GM19193 (cell line): ENCODE measurements around the gene SLC6A3.

Source experiments
- POLR2A ChIP-seq: IDR thresholded peaks from 4 replicates; pipeline ENCODE4 v1.6.1; 2011; ENCODE audit not compliant: insufficient read depth, insufficient read length; ENCODE audit errors: extremely low read depth

SLC6A3 gene

DNA sequence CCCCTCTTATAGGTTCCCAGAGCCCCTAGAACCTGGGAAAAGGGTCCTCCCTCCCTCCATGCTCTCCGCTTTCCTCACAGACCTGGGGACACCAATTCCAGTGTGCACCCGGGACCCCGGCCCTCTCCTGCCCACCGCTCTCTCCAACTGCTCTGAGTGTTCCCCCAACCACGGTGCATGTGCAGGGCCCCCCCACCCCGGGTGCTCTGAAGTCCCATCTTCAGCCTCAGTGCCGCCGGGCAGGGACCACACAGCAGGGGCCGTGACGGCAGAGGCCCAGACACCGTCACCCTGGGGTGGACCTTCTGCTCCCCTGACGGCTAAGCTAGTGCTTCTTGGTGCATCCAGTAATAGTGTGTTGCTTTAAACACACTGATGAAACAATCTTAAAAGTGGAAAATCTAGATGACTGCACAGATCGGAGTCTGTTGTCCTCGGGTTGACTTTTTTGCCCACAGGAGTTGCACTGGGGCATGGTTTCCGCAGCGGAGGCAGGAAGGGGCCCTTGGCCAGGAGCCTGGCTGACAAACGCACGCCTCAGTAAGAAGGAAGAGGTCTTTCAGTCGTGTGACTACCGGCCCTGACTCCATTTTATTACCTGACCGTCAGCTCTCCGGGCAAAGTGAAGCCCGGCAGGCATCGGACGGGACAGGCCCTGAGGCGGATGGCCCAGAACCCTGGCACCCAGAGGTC, 36.2 kb upstream of the SLC6A3 start:
- TF ChIP-seq POLR2A, result no peak

DNA sequence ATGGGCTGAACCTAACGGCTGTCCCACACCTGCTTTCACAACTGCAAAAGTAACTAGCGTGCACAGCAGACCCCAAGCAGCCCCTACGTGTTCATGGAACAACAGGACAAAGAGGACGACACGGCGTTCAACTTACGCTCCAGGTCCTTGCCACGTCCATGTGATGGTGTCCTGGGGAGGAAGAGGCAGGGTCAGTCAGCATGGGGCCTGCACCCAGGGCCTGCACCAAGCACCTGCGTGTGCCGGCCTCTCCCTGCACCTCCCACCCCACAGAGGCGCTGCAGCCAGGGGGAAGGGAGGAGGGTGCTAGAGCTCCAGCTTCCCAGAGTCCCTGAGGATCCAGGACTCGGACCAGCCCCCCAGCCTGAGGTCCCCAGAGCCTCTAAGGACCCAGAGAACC, 35.6 kb upstream of the SLC6A3 start:
- TF ChIP-seq POLR2A, result no peak

DNA sequence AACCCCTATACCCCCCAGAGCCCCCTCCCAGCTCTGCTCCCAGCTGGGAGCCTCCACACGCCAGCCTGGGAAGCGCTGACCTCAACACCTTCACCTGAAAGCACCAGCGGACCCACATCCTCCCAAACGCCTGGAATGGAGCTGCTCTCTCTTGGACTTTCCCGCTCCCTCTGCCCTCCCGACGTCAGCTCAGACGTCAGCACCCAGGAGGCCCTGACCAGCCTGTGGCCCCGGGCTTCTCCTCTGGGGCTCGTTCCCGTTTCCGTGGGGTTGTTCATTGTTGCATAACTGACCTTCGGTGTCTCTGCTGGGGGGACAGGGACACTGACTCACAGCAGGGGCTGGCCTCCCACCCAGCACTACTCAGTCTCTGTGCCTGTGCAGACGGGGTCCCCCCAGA, 35.0 kb upstream of the SLC6A3 start:
- TF ChIP-seq POLR2A, result no peak

DNA sequence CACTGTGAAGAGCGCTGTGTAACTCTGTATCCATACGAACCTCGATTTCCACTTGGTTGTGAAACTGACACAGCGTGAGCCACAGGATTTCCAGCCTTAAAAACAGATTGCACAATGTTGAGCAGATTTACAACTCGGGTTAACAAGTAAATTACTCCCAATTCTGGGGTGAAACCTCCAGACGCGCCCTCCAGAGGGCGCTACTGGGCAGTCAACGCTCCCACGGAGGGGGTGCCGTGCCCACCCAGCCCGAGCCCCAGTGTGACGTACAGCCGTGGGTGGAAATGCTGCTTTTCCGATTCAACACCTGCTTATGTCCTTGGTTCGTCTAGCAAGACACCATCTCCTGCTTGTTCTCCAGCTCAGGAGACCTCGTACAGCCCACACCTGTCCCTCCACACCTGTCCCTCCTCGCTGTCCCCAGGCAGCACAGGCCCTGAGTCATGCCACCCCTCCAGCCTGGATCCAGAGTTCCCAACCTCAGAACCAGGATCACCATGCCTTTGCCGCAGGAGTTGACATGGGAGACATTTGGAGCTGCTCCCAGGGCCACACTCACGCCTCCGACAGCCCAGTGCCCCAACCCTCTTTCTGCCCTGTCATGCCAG, 34.4 kb upstream of the SLC6A3 start:
- no peak for TF ChIP-seq POLR2A

DNA sequence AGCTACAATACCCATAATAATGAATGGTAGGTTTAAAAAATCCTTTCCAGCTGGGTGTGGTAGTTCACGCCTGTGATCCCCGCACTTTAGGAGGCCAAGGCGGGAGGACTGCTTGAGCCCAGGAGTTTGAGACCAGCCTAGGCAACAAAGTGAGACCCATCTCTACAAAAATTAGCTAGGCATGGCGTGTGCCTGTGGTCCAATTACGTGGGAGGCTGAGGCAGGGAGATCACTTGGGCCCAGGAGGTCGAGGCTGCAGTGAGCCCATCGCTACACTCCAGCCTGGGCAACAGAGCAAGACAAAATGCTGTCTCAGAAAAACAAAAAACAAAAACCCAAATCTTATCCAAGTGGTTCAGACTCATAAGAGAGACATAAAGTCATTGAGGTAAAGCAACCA, 33.8 kb upstream of the SLC6A3 start:
- TF ChIP-seq POLR2A, result no peak

DNA sequence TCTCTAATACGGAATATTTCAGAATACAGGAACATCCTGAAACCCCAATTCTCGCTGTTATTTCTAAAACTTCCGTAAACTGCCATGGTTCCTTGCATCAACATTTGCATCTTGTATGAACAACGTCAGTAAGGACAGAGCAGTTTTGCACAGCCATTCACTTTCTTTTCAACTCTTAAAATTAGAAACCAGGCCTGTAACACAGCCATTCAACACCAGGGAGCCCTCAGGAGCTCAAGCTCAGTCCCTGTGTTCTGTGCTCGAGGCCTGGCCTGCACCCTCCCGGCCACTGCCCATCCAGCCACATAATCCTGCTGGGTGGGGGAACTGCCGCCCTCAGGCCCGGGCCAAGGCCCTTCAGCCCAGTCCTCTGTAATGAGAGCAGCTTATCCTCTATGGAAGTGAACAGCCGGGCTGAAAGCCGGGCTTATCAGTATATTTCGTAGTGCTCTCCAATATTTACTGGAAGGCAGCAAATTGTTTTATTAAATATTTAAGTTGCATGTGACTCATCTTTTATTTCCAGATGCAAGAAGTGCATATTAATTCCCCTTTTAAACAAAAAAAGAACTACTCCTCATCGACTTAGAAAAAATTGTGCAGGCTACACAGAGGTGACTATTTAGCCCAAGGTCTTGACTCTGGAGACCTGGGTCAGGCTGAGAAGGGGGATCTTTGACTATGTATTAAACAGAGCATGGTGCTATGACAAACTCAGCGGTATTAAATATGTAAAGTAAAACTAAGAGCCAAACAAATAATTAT, 33.2 kb upstream of the SLC6A3 start:
- no peak for TF ChIP-seq POLR2A

DNA sequence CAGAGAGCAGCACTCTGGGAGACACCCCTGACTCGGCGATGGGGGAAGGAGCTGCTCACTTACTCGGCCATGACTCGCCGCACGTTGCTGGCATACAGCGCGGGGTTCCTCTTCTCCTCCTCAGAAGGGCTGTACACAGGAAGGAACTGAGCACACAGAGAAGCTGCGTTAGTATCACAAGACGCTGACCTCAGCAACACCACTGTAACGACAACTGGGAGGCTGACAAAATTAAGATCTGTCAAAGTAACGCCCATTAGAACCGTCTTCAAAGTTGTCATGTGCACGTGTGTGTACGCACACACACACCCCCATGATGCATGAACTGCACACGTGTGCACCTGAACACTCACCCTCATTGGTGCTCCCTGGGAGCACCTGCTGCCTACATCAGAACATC, 32.1 kb upstream of the SLC6A3 start:
- no peak for TF ChIP-seq POLR2A

DNA sequence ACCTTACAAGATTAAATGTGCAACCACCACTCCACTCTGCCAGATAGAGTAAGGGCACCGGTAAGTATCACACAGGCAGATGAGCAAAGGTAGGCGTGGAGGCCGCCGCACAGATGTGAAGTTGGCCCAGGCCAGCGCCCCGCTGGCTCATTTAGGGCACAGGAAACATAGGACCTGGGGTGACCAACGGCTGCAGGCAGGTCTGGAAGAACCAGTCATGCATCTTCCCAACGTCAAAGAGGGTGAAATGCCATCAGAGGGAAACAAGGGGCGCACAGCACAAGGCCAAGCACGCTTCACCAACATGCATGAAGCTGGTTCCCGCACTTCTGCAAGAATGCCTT, 31.7 kb upstream of the SLC6A3 start:
- no peak for TF ChIP-seq POLR2A

DNA sequence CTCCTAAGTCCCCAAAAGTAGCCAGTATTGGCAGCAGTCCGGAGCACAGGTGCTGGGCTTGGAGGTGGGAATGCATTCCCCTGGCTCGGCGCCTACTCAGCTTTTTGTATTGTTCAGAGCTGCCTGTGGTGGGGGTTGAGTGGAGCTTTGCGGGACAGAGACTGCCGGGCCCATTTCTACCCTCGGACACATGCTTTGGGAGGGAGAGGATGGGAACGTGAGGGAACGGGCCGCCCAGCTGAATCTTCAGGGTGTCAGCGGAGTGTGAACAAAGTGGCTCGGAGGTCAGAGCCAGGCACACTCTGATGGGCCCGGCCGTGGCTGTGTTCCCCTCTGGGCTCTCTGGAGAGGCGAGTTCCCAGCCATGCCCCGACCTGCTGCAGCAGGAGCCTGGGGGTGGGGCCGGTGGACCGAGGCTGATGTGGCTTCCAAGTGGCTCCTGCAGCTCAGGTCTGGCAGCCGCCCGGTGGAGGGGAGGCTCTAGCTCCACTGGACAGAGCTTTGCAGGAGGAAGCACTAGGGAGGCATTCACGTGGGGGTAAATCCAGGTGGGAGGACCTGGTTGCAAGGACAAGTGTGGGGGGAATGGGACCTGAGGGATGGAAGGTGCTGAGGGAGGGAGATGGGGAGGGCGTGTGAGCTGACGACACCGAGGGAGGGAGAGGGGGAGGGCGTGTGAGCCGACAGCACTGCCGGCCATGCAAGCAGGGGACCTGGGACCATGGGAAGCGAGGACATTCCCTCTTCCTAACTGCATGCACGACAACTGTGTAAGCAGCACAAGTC, 31.1 kb upstream of the SLC6A3 start:
- TF ChIP-seq POLR2A, result no peak

DNA sequence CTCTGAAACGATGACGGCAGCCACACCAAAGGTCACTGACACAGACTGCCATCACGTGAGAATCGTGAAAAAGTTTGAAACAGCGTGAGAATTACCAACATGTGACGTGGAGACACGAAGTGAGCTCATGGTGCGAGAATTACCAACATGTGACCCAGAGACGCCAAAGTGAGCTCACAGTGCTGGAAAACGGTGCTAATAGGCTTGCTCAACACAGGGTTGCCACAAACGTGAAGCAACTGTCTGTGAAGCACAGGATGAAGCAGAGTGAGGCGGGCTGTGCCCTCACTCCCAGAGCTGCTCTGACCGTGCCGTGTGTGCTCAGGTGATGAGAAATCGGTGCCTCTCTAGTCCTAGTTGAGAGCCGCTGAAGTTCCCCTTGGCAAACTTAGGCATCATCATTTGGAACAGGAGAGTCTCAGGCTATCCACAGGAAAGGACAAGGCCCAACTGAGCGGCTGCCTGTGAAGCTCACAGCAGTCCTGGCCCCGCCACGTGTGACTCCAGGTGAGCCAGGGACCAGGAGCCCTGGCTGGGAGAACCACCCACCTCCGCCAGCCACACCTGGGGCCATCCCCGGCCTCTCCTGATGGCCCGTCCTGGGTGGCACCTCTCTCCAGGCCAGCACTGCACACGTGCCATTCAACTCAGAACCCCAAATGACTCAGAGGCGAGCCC, 29.8 kb upstream of the SLC6A3 start:
- peak; percentile 18 for TF ChIP-seq POLR2A

DNA sequence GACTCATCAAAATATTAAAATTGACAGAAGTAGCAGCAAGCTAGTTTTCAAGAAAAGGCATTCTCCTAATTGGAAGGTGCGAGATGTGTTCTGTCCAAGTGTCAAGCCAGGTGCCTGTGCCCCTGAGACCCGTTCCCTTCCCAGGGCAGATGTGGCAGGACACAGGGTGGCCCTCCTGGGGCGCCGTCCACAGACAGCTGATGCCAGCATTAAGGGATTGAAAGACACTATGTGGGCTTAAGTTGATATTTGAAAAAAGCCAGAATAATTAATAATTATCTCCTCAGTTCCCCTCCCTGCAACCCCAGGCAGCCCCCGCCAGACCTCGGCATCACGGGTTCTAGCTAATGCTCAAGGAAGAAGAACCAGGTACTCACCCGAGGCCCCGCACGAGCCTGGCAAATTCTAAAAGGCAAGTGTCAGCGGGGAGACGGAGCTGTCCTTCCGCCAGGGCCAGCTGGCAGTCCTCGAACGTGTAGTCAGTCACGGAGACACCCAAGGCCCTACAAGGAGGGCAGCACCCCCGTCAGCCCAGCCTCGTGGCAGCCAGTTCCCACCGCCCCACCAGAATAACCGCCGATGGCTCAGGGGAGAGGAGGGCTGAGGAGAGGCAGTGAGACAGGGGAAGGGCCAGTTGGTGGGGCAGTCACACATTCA, 29.1 kb upstream of the SLC6A3 start:
- no peak for TF ChIP-seq POLR2A

DNA sequence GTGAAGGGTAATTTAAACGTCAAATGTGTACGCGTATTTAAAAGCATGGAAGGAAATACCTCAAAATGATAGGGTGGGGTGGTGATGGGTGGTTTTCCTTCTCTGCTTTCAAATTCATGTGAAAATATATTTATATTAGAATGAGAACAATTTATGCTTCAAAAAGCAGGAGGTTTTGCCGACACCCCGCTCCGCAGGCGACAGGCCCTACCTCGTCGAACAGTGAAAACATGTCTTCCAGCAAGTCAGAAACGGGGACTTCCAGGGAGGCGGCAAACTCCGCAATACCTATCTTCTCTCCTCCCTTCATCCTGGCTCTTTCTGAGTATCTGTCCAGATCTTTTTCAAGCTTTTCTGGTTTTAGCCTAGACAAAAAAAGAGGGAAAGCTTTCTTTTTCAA, 28.5 kb upstream of the SLC6A3 start:
- no peak for TF ChIP-seq POLR2A

DNA sequence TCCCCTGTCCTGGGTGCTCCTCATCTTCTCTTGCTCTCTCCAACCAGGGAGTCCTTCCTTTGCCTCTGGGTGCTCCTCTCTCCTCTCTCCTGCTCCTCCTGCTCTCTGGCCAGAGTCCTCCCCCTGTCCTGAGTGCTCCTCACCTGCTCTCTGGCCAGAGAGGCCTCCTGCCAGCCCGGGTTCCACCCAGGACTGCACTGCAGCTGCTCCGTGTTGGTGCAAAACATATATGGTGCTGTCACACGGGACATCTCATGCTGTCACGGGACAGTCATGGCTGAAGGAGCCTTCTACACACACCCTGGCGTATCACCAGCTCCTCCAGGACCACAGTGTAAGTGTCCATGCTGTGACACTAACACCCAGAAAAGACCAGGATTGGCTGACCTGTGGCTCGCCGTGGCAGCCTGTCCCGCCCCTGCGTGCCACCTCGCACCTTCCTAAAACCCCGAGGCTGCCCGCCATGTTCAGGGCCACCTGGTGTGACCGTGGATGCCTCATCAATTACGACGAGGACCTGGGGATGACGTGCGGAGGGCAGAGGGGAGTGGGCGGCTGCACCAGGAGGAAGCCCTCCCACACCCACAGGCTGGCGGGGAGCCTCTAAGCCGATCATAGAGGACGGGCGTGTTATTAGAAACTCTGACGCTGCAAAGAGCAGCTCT, 27.9 kb upstream of the SLC6A3 start:
- TF ChIP-seq POLR2A, result no peak

DNA sequence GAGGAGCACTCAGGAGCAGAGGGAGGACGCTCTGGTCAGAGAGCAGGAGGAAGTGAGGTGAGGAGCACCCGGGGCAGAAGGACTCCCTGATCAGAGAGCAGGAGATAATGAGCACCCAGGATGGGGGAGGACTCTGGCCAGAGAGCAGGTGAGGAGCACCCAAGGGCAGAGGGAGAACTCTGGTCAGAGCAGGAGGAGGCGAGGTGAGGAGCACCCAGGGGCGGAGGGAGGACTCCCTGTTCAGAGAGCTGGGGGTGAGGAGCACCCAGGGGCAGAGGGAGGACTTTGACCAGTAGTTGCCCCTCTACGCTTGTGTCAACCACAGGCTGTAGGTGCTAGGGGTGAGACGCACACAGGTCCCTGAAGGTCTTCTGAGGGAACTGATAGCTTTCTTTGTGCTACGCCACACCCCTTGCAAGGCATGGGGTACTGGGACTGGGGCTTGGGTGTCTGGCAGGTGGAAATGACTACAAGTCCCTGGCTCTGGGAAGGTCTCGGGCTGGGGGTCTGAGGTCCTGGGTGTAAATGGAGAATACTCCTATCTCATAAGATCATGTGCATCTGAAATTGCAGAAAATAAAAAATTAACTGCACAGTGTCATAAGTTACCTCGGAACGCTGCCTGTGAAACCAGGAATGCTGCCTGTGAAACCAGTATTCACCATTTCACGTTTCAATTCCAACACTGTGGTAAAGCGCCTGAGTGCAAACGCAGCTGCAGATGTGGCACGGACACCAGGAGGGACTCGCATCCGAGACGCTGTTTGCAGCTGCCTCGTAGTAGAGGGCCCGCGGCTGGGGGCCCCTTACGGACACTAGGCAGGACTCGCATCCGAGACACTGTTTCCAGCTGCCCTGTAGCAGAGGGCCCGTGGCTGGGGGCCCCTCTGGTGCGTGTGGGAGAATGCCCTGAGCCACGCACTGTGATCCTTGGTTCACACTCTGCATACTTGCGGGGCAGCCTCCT, 27.0 kb upstream of the SLC6A3 start:
- peak; percentile 47 for TF ChIP-seq POLR2A
